Gastroesophageal sphincter (tissue), 3 donors: ENCODE results near the gene TMED10.

Experiments used
- CTCF ChIP-seq, 4 experiments: fragments of 200-600 bp in 2 of 4; fragments of 450-650 bp in 2 of 4; sonication (generic) in 1 of 4; IDR thresholded peaks; one replicate each; pipeline ENCODE4 v1.5.1; 2017 to 2019; ENCODE audit warnings: antibody characterized with exemption in 4 of 4, mild to moderate bottlenecking in 2 of 4, moderate library complexity in 2 of 4
- EP300 ChIP-seq: sonication (generic); formaldehyde crosslinking; IDR thresholded peaks from one replicate; pipeline ENCODE4 v1.6.1; 2017; ENCODE audit warnings: antibody characterized with exemption, mild to moderate bottlenecking
- POLR2A ChIP-seq, 2 donors: fragments of 450-650 bp; IDR thresholded peaks; one replicate each; pipeline ENCODE4 v1.6.1; 2017; ENCODE audit warnings: antibody characterized with exemption in 2 of 2, mild to moderate bottlenecking in 2 of 2, moderate library complexity in 1 of 2
- POLR2AphosphoS5 ChIP-seq: sonication (generic); formaldehyde crosslinking; IDR thresholded peaks from one replicate; pipeline ENCODE4 v1.6.1; 2017; ENCODE audit warnings: antibody characterized with exemption

DNA sequence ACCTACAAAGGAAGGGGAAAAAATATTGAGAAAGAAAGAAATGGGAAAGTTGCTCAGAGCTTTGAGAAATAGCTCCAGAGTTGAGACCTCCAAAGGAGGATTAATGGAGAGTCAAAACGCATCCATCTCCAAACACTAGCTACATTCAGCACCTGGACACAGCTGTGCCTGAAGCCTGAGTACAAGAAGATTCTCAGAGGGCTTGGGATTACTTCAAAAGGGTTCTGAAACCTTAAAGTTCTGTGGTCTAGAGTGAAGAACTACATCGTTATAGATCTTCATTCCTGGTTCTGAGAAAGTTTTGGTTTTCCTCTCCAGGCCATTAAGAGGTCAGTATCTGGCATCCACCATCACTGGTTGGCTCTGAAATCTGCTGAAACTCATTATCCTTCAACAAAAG lies 10.5 kb upstream of the TMED10 start:
- no peak for TF ChIP-seq CTCF (IDR thresholded peaks at IDR 0.05)
- TF ChIP-seq POLR2A (IDR thresholded peaks at IDR 0.05) = no peak
- TF ChIP-seq POLR2AphosphoS5 = no peak
- TF ChIP-seq EP300 = no peak
